DOHH2 (cell line): ENCODE results near the gene SUPT3H.

Source experiments
- H3F3A ChIP-seq: fragments of 200-600 bp; sonication (generic), shearing (Covaris generic); 2 replicates; pipeline ENCODE4 v1.6.0; 2016; ENCODE audit warnings: antibody characterized with exemption, mild to moderate bottlenecking; ENCODE audit not compliant: control insufficient read depth, insufficient read depth
- H3K27ac ChIP-seq: fragments of 200-600 bp; sonication (generic); 2 replicates; pipeline ENCODE4 v1.5.1; 2014; ENCODE audit warnings: low read depth, mild to moderate bottlenecking, low read length, moderate library complexity
- H3K27me3 ChIP-seq: fragments of 200-600 bp; sonication (generic); 2 replicates; pipeline ENCODE4 v1.6.1; 2014; ENCODE audit warnings: mild to moderate bottlenecking, low read length, mixed read lengths; ENCODE audit not compliant: control insufficient read depth
- H3K36me3 ChIP-seq: fragments of 200-600 bp; sonication (generic); 2 replicates; pipeline ENCODE4 v1.6.1; 2014; ENCODE audit warnings: mild to moderate bottlenecking, low read length, moderate library complexity, mixed read lengths; ENCODE audit not compliant: control insufficient read depth
- H3K4me1 ChIP-seq: fragments of 200-600 bp; sonication (generic); 2 replicates; pipeline ENCODE4 v1.6.1; 2014; ENCODE audit warnings: mild to moderate bottlenecking, low read length, mixed read lengths; ENCODE audit not compliant: control insufficient read depth
- H3K4me2 ChIP-seq: fragments of 200-600 bp; sonication (generic); 2 replicates; pipeline ENCODE4 v1.6.0; 2014; ENCODE audit warnings: mild to moderate bottlenecking, low read length, moderate library complexity
- H3K4me3 ChIP-seq: fragments of 200-600 bp; sonication (generic); 2 replicates; pipeline ENCODE4 v1.5.1; 2014; ENCODE audit warnings: mild to moderate bottlenecking, low read length, mixed read lengths
- H3K79me2 ChIP-seq: fragments of 200-600 bp; sonication (generic); 2 replicates; pipeline ENCODE4 v1.6.1; 2014; ENCODE audit warnings: mild to moderate bottlenecking, low read length, mixed read lengths; ENCODE audit not compliant: control insufficient read depth
- H3K9me2 ChIP-seq: fragments of 200-600 bp; sonication (generic); replicated peaks from 2 replicates; pipeline ENCODE4 v1.6.1; 2014; ENCODE audit warnings: mild to moderate bottlenecking, low read length, mixed read lengths; ENCODE audit not compliant: control insufficient read depth
- H3K9me3 ChIP-seq: fragments of 200-600 bp; sonication (generic); 2 replicates; pipeline ENCODE4 v1.6.1; 2014; ENCODE audit warnings: antibody characterized with exemption, low read length, mixed read lengths; ENCODE audit not compliant: control insufficient read depth, insufficient read depth
- H4K20me1 ChIP-seq: fragments of 200-600 bp; sonication (generic); 2 replicates; pipeline ENCODE4 v1.6.0; 2014; ENCODE audit warnings: low read depth, mild to moderate bottlenecking, antibody characterized with exemption, low read length, moderate library complexity; ENCODE audit not compliant: control insufficient read depth, insufficient read depth
- CTCF ChIP-seq: fragments of 200-600 bp; sonication (generic); IDR thresholded peaks from one replicate; pipeline ENCODE4 v1.5.1; 2014; ENCODE audit warnings: antibody characterized with exemption, mild to moderate bottlenecking, low read depth, low read length; ENCODE audit not compliant: poor library complexity, severe bottlenecking
- EZH2phosphoT487 ChIP-seq: fragments of 200-600 bp; sonication (generic); IDR thresholded peaks from 2 replicates; pipeline ENCODE4 v1.6.1; 2017; ENCODE audit warnings: borderline replicate concordance, mild to moderate bottlenecking, antibody characterized with exemption, low read length, moderate library complexity, mixed read lengths

Gene SUPT3H

GRCh38 chr6:44829836-44830235, 547.9 kb downstream of the SUPT3H start:
- Histone ChIP-seq H3K27me3 (0 out of 2 replicates have a peak, but pooled peaks cover 3% of the 10 kb centered on the region), H3K79me2 (no peaks in the 10 kb centered on the region), H3K4me2 (no peak overlapping the region), H3K9me2 (no peaks in the 10 kb centered on the region), H4K20me1 (no peaks in the 10 kb centered on the region), H3K9me3 (no peaks in the 10 kb centered on the region), H3K4me3 (no peak overlapping the region), H3K27ac (no peak overlapping the region), H3K36me3 (no peaks in the 10 kb centered on the region), H3K4me1 (no peaks in the 10 kb centered on the region), H3F3A (no peaks in the 10 kb centered on the region)
- no peak for TF ChIP-seq CTCF
- TF ChIP-seq EZH2phosphoT487 = no peak

GRCh38 chr6:44828780-44829179, 549.0 kb downstream of the SUPT3H start:
- no peaks in the 10 kb centered on the region for H4K20me1 ChIP-seq
- no peak overlapping the region for H3K4me2 ChIP-seq
- H3K79me2 ChIP-seq = no peaks in the 10 kb centered on the region

GRCh38 chr6:44826025-44826676, 551.6 kb downstream of the SUPT3H start:
- no peak for TF ChIP-seq EZH2phosphoT487
- TF ChIP-seq CTCF = no peak
- no peaks in the 10 kb centered on the region for H3K79me2 ChIP-seq
- H3K9me2 ChIP-seq = no peaks in the 10 kb centered on the region
- no peaks in the 10 kb centered on the region for H4K20me1 ChIP-seq
- H3K36me3 ChIP-seq = no peaks in the 10 kb centered on the region
- no peak overlapping the region for H3K4me2 ChIP-seq
- H3F3A ChIP-seq = no peaks in the 10 kb centered on the region
- H3K27ac ChIP-seq = no peak overlapping the region
- no peaks in the 10 kb centered on the region for H3K9me3 ChIP-seq
- H3K4me3 ChIP-seq = no peak overlapping the region
- H3K27me3 ChIP-seq = 0 out of 2 replicates have a peak, but pooled peaks cover 2% of the 10 kb centered on the region
- H3K4me1 ChIP-seq = no peaks in the 10 kb centered on the region

More at GRCh38 chr6:44828780-44829179, 549.0 kb downstream of the SUPT3H start:
- Histone ChIP-seq H3K4me1 (no peaks in the 10 kb centered on the region), H3K9me3 (no peaks in the 10 kb centered on the region), H3K36me3 (no peaks in the 10 kb centered on the region), H3F3A (no peaks in the 10 kb centered on the region), H3K4me3 (no peak overlapping the region), H3K9me2 (no peaks in the 10 kb centered on the region), H3K27ac (no peak overlapping the region), H3K27me3 (0 out of 2 replicates have a peak, but pooled peaks cover 3% of the 10 kb centered on the region)
- TF ChIP-seq CTCF (no peak), EZH2phosphoT487 (no peak)
